Measurements from ENCODE around the gene HTR2C. TPM values are rescaled to one million over a fixed set of nuclear protein-coding genes. Genes with fewer than 3 reads are reported as not detected.
"Not testable (repeated sequence)": the region's sequence is repeated elsewhere in the genome, so short reads cannot be mapped to it uniquely, and the experiment has no call there.

HTR2C gene
- total RNA-seq, 1 donor, result under 0.01 TPM

DNA sequence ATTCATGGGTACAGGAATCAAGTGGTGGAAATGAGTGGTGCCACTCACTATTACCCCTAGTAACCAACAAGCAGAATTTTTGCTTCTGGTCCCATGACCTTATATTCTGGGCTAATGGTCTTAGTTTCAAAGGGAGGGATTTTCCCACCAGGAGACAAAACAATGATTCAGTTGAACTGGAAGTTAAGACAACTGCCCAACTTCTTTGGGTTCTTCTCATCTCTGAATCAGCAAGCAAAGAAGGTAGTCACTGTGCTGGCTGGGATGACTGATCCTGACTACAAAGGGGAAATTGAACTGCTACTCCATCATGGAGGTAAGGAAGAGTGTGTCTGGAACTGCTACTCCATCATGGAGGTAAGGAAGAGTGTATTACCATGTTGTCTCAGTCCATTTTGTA, 346.3 kb downstream of the HTR2C start:
- no peak overlapping the region for H3K4me3 ChIP-seq (ENCODE audit: low read depth, low read length)
- no peak for DNase-seq (ENCODE audit: low read depth)
- TF ChIP-seq, protein P1, sequence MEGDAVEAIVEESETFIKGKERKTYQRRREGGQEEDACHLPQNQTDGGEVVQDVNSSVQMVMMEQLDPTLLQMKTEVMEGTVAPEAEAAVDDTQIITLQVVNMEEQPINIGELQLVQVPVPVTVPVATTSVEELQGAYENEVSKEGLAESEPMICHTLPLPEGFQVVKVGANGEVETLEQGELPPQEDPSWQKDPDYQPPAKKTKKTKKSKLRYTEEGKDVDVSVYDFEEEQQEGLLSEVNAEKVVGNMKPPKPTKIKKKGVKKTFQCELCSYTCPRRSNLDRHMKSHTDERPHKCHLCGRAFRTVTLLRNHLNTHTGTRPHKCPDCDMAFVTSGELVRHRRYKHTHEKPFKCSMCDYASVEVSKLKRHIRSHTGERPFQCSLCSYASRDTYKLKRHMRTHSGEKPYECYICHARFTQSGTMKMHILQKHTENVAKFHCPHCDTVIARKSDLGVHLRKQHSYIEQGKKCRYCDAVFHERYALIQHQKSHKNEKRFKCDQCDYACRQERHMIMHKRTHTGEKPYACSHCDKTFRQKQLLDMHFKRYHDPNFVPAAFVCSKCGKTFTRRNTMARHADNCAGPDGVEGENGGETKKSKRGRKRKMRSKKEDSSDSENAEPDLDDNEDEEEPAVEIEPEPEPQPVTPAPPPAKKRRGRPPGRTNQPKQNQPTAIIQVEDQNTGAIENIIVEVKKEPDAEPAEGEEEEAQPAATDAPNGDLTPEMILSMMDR (IDR thresholded peaks at IDR 0.05; ENCODE audit: insufficient read depth, low read depth, low read length), result no peak

DNA sequence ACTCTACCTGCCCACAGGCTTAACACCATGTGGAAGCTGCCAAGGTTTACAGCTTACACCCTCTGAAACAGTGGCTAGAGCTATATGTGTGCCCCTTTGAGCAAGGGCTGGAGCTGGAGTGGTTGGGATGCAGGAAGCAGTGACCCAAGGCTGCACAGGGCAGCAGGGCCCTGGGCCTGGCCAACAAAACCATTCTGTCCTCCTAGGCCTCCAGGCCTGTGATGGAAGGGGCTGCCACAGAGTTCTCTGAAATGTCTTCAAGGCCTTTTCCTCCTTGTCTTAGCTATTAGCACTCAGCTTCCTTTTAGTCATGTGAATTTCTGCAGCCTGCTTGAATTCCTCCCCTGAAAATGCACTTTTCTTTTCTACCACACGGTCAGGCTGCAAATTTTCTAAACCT, 348.7 kb downstream of the HTR2C start:
- DNase-seq (ENCODE audit: low read depth), result no peak
- TF ChIP-seq, protein P1 (IDR thresholded peaks at IDR 0.05; ENCODE audit: insufficient read depth, low read depth, low read length), result no peak

DNA sequence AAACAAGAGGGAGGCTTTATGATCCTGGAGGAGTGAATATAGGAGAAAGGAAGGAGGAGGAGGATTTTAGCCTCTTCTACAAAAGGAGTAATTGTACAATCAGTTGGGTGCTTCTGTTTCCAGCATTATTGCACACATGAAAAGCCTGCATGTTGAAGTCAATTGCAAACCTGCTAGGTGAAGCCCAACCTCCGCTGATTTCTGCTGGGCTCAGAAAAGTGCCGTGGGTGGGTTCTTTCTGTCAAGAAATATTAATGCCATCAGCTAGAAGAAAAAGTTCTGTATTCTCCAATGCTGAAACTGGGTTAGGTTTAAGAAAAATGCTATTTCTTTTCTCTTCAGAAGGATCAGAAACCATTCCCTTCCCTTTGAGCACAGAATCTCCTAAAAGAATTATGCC, 349.4 kb downstream of the HTR2C start:
- DNase-seq (ENCODE audit: low read depth); H3K4me3 ChIP-seq (ENCODE audit: low read depth, low read length): not testable (repeated sequence)

More for the DNA sequence above, 348.7 kb downstream of the HTR2C start:
- H3K4me3 ChIP-seq (ENCODE audit: low read depth, low read length), result no peak overlapping the region

DNA sequence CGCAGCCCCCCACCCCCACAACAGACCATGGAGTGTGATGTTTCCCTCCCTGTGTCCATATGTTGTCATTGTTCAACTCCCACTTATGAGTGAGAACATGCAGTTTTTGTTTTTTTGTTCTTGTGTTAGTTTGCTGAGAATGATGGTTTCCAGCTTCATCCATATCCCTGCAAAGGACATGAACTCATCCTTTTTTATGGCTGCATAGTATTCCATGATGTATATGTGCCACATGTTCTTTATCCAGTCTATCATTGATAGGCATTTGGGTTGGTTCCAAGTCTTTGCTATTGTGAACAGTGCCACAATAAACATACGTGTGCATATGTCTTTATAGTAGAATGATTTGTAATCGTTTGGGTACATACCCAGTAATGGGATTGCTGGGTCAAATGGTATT, 353.2 kb downstream of the HTR2C start:
- DNase-seq (ENCODE audit: low read depth); H3K4me3 ChIP-seq (ENCODE audit: low read depth, low read length): not testable (repeated sequence)

DNA sequence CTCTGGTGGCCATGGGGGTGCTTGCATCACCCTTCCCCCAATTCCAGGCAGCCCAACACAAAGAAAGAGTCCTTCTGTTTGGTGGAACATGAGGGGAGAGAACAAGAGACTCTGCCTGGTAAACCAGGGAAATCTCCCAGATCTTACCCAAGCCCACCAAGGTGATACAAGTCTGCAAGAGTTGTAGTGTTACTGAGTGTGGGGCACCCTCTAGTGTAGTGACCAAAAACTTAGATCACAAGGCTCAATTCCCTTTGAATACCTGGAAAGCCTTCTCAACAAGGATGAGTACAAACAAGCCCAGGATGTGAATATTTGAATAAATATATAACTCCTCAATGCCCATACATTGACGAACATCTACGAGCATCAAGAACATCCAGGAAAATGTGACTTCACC, 368.8 kb downstream of the HTR2C start:
- no peak overlapping the region for H3K4me3 ChIP-seq (ENCODE audit: low read depth, low read length)
- no peak for DNase-seq (ENCODE audit: low read depth)
- TF ChIP-seq, protein P1 (IDR thresholded peaks at IDR 0.05; ENCODE audit: insufficient read depth, low read depth, low read length), result no peak

Small RNA genes lying within 50 kb of the gene (small RNA-seq; reads per million reads assigned to genes)
- gene AL355812.1, result not detected
- gene MIR1264, result not detected
- gene MIR1298, result not detected
- not detected for gene MIR1911
- not detected for gene MIR1912
- gene MIR448, result not detected
- not detected for gene MIR764
- not detected for gene SNORA35

Data from fibroblast of villous mesenchyme (primary cell).